HepG2 (cell line): ENCODE results near the gene FAAP100. TPM values are rescaled to one million over a fixed set of nuclear protein-coding genes. Genes with fewer than 3 reads are reported as not detected.

Experiments
- ESRRA ChIP-seq: sonication (generic); formaldehyde crosslinking; IDR thresholded peaks from 2 replicates; pipeline ENCODE4 v1.5.1; 2020; ENCODE audit warnings: mild to moderate bottlenecking, low read depth, missing genetic modification reagents
- NFKB2 ChIP-seq: sonication (generic); formaldehyde crosslinking; IDR thresholded peaks from 2 replicates; pipeline ENCODE4 v1.4.0; 2020; ENCODE audit warnings: missing genetic modification reagents, borderline replicate concordance
- NFYC ChIP-seq: IDR thresholded peaks from 2 replicates; pipeline ENCODE4 v1.6.1; 2016; ENCODE audit warnings: missing genetic modification reagents, missing compliant biosample characterization
- SNAPC5 ChIP-seq: sonication (generic); formaldehyde crosslinking; IDR thresholded peaks from 2 replicates; pipeline ENCODE4 v1.8.1; 2023; ENCODE audit warnings: mild to moderate bottlenecking, missing genetic modification reagents, borderline replicate concordance
- TBP ChIP-seq: sonication (generic); formaldehyde crosslinking; IDR thresholded peaks from 2 replicates; pipeline ENCODE4 v1.5.0; 2020; ENCODE audit warnings: missing genetic modification reagents
- ZNF17 ChIP-seq: sonication (generic); formaldehyde crosslinking; IDR thresholded peaks from 2 replicates; pipeline ENCODE4 v1.5.0; 2020; ENCODE audit warnings: mild to moderate bottlenecking, missing genetic modification reagents
- ZNF275 ChIP-seq: sonication (generic); formaldehyde crosslinking; IDR thresholded peaks from 2 replicates; pipeline ENCODE4 v1.8.0; 2022; ENCODE audit warnings: missing genetic modification reagents, mild to moderate bottlenecking, inconsistent platforms, borderline replicate concordance
- ZNF530 ChIP-seq: sonication (generic); formaldehyde crosslinking; IDR thresholded peaks from 2 replicates; pipeline ENCODE4 v1.5.0; 2020; ENCODE audit warnings: low read depth, mild to moderate bottlenecking, missing genetic modification reagents
- ZNF720 ChIP-seq: sonication (generic); formaldehyde crosslinking; IDR thresholded peaks from 2 replicates; pipeline ENCODE4 v1.4.0; 2020; ENCODE audit warnings: missing genetic modification reagents
- ZNF776 ChIP-seq: sonication (generic); formaldehyde crosslinking; IDR thresholded peaks from 2 replicates; pipeline ENCODE4 v1.4.0; 2020; ENCODE audit warnings: mild to moderate bottlenecking, missing genetic modification reagents
- ZSCAN20 ChIP-seq: sonication (generic); formaldehyde crosslinking; IDR thresholded peaks from 2 replicates; pipeline ENCODE4 v1.4.0; 2020; ENCODE audit warnings: missing genetic modification reagents, mild to moderate bottlenecking, borderline replicate concordance
- polyA plus RNA-seq, 8 experiments: library from polyadenylated mRNA; depleted of rRNA in 3 of 8; stranded (reverse) in 7 of 8; unstranded in 1 of 8; fragments of >200 nt; fragmentation: Illumina TruSeq in 4 of 8; extraction: Trizol in 4 of 8; gene quantifications; 2 replicates each; pipeline versions ENCODE4 v1.2.1 to v1.2.3, GENCODE V29; 2011 to 2016; ENCODE audit warnings: low read depth in 4 of 8, missing spikeins in 1 of 8, mixed read lengths in 1 of 8; ENCODE audit not compliant: insufficient read depth in 1 of 8
- total RNA-seq, 5 experiments: library from RNA; depleted of rRNA; stranded (reverse); fragments of >200 nt; fragmentation: Illumina TruSeq; extraction: Trizol; gene quantifications; 2 replicates each; pipeline ENCODE4 v1.2.3, GENCODE V29; 2016; ENCODE audit warnings: low read depth in 1 of 5
- TF ChIP-seq, protein P1 (sequence below): sonication (generic); formaldehyde crosslinking; IDR thresholded peaks from 2 replicates; pipeline ENCODE4 v1.4.0; 2020; ENCODE audit warnings: missing genetic modification reagents, borderline replicate concordance
- TF ChIP-seq, protein P2 (sequence below): sonication (generic); formaldehyde crosslinking; IDR thresholded peaks from 2 replicates; pipeline ENCODE4 v1.4.0; 2020; ENCODE audit warnings: missing genetic modification reagents, borderline replicate concordance
- TF ChIP-seq, protein P3 (sequence below): sonication (generic); formaldehyde crosslinking; IDR thresholded peaks from 2 replicates; pipeline ENCODE4 v1.9.0; 2022; ENCODE audit warnings: low read depth, missing genetic modification reagents
- TF ChIP-seq, protein P4 (sequence below), 2 experiments: fragments of 450-650 bp in 1 of 2; sonication (generic) in 1 of 2; formaldehyde crosslinking; IDR thresholded peaks; 2 replicates each; pipeline versions ENCODE4 v1.5.0 to v1.8.0; 2020 to 2022; ENCODE audit warnings: mild to moderate bottlenecking in 1 of 2, missing genetic modification reagents in 1 of 2

FAAP100 gene
- total and polyA plus RNA-seq, 2 of the 13 experiments (the other 11 are each of a cell fraction or from before 2014, with no cell fraction given), result 7.6 to 20.8 TPM

- TF ChIP-seq, protein P1, sequence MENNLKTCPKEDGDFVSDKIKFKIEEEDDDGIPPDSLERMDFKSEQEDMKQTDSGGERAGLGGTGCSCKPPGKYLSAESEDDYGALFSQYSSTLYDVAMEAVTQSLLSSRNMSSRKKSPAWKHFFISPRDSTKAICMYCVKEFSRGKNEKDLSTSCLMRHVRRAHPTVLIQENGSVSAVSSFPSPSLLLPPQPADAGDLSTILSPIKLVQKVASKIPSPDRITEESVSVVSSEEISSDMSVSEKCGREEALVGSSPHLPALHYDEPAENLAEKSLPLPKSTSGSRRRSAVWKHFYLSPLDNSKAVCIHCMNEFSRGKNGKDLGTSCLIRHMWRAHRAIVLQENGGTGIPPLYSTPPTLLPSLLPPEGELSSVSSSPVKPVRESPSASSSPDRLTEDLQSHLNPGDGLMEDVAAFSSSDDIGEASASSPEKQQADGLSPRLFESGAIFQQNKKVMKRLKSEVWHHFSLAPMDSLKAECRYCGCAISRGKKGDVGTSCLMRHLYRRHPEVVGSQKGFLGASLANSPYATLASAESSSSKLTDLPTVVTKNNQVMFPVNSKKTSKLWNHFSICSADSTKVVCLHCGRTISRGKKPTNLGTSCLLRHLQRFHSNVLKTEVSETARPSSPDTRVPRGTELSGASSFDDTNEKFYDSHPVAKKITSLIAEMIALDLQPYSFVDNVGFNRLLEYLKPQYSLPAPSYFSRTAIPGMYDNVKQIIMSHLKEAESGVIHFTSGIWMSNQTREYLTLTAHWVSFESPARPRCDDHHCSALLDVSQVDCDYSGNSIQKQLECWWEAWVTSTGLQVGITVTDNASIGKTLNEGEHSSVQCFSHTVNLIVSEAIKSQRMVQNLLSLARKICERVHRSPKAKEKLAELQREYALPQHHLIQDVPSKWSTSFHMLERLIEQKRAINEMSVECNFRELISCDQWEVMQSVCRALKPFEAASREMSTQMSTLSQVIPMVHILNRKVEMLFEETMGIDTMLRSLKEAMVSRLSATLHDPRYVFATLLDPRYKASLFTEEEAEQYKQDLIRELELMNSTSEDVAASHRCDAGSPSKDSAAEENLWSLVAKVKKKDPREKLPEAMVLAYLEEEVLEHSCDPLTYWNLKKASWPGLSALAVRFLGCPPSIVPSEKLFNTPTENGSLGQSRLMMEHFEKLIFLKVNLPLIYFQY, result peak; percentile 50; the same call in 1 of the 2 replicates
- TF ChIP-seq, protein P2, sequence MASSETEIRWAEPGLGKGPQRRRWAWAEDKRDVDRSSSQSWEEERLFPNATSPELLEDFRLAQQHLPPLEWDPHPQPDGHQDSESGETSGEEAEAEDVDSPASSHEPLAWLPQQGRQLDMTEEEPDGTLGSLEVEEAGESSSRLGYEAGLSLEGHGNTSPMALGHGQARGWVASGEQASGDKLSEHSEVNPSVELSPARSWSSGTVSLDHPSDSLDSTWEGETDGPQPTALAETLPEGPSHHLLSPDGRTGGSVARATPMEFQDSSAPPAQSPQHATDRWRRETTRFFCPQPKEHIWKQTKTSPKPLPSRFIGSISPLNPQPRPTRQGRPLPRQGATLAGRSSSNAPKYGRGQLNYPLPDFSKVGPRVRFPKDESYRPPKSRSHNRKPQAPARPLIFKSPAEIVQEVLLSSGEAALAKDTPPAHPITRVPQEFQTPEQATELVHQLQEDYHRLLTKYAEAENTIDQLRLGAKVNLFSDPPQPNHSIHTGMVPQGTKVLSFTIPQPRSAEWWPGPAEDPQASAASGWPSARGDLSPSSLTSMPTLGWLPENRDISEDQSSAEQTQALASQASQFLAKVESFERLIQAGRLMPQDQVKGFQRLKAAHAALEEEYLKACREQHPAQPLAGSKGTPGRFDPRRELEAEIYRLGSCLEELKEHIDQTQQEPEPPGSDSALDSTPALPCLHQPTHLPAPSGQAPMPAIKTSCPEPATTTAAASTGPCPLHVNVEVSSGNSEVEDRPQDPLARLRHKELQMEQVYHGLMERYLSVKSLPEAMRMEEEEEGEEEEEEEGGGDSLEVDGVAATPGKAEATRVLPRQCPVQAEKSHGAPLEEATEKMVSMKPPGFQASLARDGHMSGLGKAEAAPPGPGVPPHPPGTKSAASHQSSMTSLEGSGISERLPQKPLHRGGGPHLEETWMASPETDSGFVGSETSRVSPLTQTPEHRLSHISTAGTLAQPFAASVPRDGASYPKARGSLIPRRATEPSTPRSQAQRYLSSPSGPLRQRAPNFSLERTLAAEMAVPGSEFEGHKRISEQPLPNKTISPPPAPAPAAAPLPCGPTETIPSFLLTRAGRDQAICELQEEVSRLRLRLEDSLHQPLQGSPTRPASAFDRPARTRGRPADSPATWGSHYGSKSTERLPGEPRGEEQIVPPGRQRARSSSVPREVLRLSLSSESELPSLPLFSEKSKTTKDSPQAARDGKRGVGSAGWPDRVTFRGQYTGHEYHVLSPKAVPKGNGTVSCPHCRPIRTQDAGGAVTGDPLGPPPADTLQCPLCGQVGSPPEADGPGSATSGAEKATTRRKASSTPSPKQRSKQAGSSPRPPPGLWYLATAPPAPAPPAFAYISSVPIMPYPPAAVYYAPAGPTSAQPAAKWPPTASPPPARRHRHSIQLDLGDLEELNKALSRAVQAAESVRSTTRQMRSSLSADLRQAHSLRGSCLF (CRISPR knock-in tag), result no peak
- TF ChIP-seq ZSCAN20 (CRISPR knock-in tag), result no peak
- TF ChIP-seq, protein P3, sequence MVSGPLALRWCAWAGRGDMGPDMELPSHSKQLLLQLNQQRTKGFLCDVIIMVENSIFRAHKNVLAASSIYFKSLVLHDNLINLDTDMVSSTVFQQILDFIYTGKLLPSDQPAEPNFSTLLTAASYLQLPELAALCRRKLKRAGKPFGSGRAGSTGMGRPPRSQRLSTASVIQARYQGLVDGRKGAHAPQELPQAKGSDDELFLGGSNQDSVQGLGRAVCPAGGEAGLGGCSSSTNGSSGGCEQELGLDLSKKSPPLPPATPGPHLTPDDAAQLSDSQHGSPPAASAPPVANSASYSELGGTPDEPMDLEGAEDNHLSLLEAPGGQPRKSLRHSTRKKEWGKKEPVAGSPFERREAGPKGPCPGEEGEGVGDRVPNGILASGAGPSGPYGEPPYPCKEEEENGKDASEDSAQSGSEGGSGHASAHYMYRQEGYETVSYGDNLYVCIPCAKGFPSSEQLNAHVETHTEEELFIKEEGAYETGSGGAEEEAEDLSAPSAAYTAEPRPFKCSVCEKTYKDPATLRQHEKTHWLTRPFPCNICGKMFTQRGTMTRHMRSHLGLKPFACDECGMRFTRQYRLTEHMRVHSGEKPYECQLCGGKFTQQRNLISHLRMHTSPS (CRISPR knock-in tag), result no peak
- no peak for TF ChIP-seq ZNF776 (CRISPR knock-in tag)
- TF ChIP-seq NFKB2 (CRISPR knock-in tag), result no peak
- TF ChIP-seq TBP (CRISPR knock-in tag), result no peak
- TF ChIP-seq SNAPC5 (CRISPR knock-in tag), result no peak
- TF ChIP-seq ZNF530 (CRISPR knock-in tag), result no peak
- no peak for TF ChIP-seq ESRRA
- no peak for TF ChIP-seq ZNF720 (CRISPR knock-in tag)
- no peak for TF ChIP-seq NFYC
- TF ChIP-seq, protein P4, sequence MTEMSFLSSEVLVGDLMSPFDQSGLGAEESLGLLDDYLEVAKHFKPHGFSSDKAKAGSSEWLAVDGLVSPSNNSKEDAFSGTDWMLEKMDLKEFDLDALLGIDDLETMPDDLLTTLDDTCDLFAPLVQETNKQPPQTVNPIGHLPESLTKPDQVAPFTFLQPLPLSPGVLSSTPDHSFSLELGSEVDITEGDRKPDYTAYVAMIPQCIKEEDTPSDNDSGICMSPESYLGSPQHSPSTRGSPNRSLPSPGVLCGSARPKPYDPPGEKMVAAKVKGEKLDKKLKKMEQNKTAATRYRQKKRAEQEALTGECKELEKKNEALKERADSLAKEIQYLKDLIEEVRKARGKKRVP (CRISPR knock-in tag; IDR thresholded peaks at IDR 0.05), result no peak
- no peak for TF ChIP-seq ZNF17 (CRISPR knock-in tag)
- TF ChIP-seq ZNF275 (CRISPR knock-in tag), result 0 out of 2 replicates have a peak, but pooled peaks have one; percentile 29
Observed at GRCh38 chr17:81513753-81514488, 38.2 kb downstream of the FAAP100 start (continued).
